Osteoblast (primary cell): ENCODE measurements around the gene RPS3. TPM values are rescaled to one million over a fixed set of nuclear protein-coding genes. Genes with fewer than 3 reads are reported as not detected.
A peak's percentile ranks its signal among the peaks of the same experiment; 100 is the strongest.

Experiments used
- DNase-seq: peaks from one replicate; pipeline ENCODE4 v3.0.0; 2011; ENCODE audit warnings: low spot score, mixed read lengths; ENCODE audit not compliant: insufficient read length; ENCODE audit errors: missing footprints
- H2AFZ ChIP-seq: 2 replicates; pipeline ENCODE4 v1.6.0; 2011; ENCODE audit warnings: mild to moderate bottlenecking, low read length
- H3K27ac ChIP-seq: 2 replicates; pipeline ENCODE4 v1.5.1; 2011; ENCODE audit warnings: mild to moderate bottlenecking, low read depth, low read length, moderate library complexity
- H3K27me3 ChIP-seq: 2 replicates; pipeline ENCODE4 v1.6.0; 2012; ENCODE audit warnings: mild to moderate bottlenecking, control low read depth, inconsistent platforms, low read length, moderate library complexity; ENCODE audit not compliant: insufficient read depth
- H3K36me3 ChIP-seq: 2 replicates; pipeline ENCODE4 v1.5.1; 2011; ENCODE audit warnings: mild to moderate bottlenecking, low read length, control low read depth, moderate library complexity; ENCODE audit not compliant: insufficient read depth
- H3K4me1 ChIP-seq: 2 replicates; pipeline ENCODE4 v1.5.1; 2011; ENCODE audit warnings: mild to moderate bottlenecking, low read length, control low read depth, moderate library complexity; ENCODE audit not compliant: insufficient read depth
- H3K4me2 ChIP-seq: 2 replicates; pipeline ENCODE4 v1.6.0; 2011; ENCODE audit warnings: mild to moderate bottlenecking, low read length; ENCODE audit not compliant: insufficient read depth
- H3K4me3 ChIP-seq: fragments of 200-600 bp; sonication (generic); 3 replicates; pipeline ENCODE4 v1.5.1; 2012; ENCODE audit warnings: mild to moderate bottlenecking, low read length, inconsistent platforms; ENCODE audit not compliant: insufficient read depth
- H3K79me2 ChIP-seq: 2 replicates; pipeline ENCODE4 v1.6.0; 2012; ENCODE audit warnings: mild to moderate bottlenecking, low read length, control low read depth, inconsistent platforms; ENCODE audit not compliant: insufficient read depth
- H3K9me3 ChIP-seq: 2 replicates; pipeline ENCODE4 v1.5.1; 2011; ENCODE audit warnings: low read depth, low read length, control low read depth
- H4K20me1 ChIP-seq: 2 replicates; pipeline ENCODE4 v1.6.0; 2012; ENCODE audit warnings: mild to moderate bottlenecking, low read length, control low read depth; ENCODE audit not compliant: insufficient read depth
- CTCF ChIP-seq: IDR thresholded peaks from 2 replicates; pipeline ENCODE4 v1.5.1; 2011; ENCODE audit warnings: mild to moderate bottlenecking, low read depth, low read length, moderate library complexity; ENCODE audit errors: extremely low read depth
- total RNA-seq: library from RNA; depleted of rRNA; stranded (reverse); fragments of >200 nt; gene quantifications from 2 replicates; pipeline ENCODE4 v1.2.3, GENCODE V29; 2012

RPS3 gene
- total RNA-seq, 1 donor = 1,512 TPM

GRCh38 chr11:75389276-75389605 lies 10.1 kb upstream of the RPS3 start:
- H3K27me3 ChIP-seq = no peaks in the 10 kb centered on the region
- no peaks in the 10 kb centered on the region for H3K9me3 ChIP-seq
- peaks cover 18% of the 10 kb centered on the region for H3K4me1 ChIP-seq
- no peaks in the 10 kb centered on the region for H3K36me3 ChIP-seq
- H3K4me3 ChIP-seq = no peak overlapping the region
- no peak overlapping the region for H3K27ac ChIP-seq
- DNase-seq = no peak
- no peaks in the 10 kb centered on the region for H4K20me1 ChIP-seq
- no peaks in the 10 kb centered on the region for H3K79me2 ChIP-seq
- peak overlapping the region; percentile 44 for H2AFZ ChIP-seq
- no peak for TF ChIP-seq CTCF
- no peak overlapping the region for H3K4me2 ChIP-seq

- Histone ChIP-seq H3K4me1 (peaks cover 16% of the 10 kb centered on the region), H3K9me3 (no peaks in the 10 kb centered on the region), H3K79me2 (no peaks in the 10 kb centered on the region), H3K27me3 (no peaks in the 10 kb centered on the region), H4K20me1 (no peaks in the 10 kb centered on the region), H3K4me2 (no peak overlapping the region), H3K27ac (no peak overlapping the region), H2AFZ (no peak overlapping the region), H3K36me3 (no peaks in the 10 kb centered on the region), H3K4me3 (no peak overlapping the region)
- DNase-seq = no peak
- TF ChIP-seq CTCF = no peak
These were observed 9.4 kb upstream of the RPS3 start for GRCh38 chr11:75389925-75390324.

- H4K20me1 ChIP-seq = no peaks in the 10 kb centered on the region
- no peak overlapping the region for H2AFZ ChIP-seq
- no peaks in the 10 kb centered on the region for H3K9me3 ChIP-seq
- H3K27ac ChIP-seq = no peak overlapping the region
- peaks cover 2% of the 10 kb centered on the region for H3K4me1 ChIP-seq
- no peaks in the 10 kb centered on the region for H3K36me3 ChIP-seq
- H3K4me3 ChIP-seq = no peak overlapping the region
- no peak for TF ChIP-seq CTCF
- DNase-seq = no peak
- H3K4me2 ChIP-seq = no peak overlapping the region
- H3K27me3 ChIP-seq = no peaks in the 10 kb centered on the region
- no peaks in the 10 kb centered on the region for H3K79me2 ChIP-seq
These were observed 5.1 kb upstream of the RPS3 start for GRCh38 chr11:75394085-75394840.

- no peak overlapping the region for H3K27ac ChIP-seq
- no peak overlapping the region for H3K4me2 ChIP-seq
- no peaks in the 10 kb centered on the region for H3K9me3 ChIP-seq
- peak overlapping the region; percentile 91 for H2AFZ ChIP-seq
- peaks cover 46% of the 10 kb centered on the region for H3K79me2 ChIP-seq
- peak overlapping the region; percentile 75 for H3K4me3 ChIP-seq
- peaks cover 35% of the 10 kb centered on the region for H3K36me3 ChIP-seq
- no peak for DNase-seq
- H3K27me3 ChIP-seq = no peaks in the 10 kb centered on the region
- no peak for TF ChIP-seq CTCF
- H3K4me1 ChIP-seq = peaks cover 35% of the 10 kb centered on the region
- peaks cover 39% of the 10 kb centered on the region for H4K20me1 ChIP-seq
These were observed 412 bp upstream of the RPS3 start for GRCh38 chr11:75398906-75399305.
